AG08396 (cell line): Measurements from ENCODE around the gene USP8.
"Not testable (repeated sequence)": the region's sequence is repeated elsewhere in the genome, so short reads cannot be mapped to it uniquely, and the experiment has no call there.

Experiments
- DNase-seq: peaks from one replicate; pipeline ENCODE4 v3.0.0; 2012; ENCODE audit warnings: low spot score, mixed read lengths

The USP8 gene

GRCh38 chr15:50424066-50424890 is at the start of gene USP8:
TSS of gene USP8 (plus strand) at chr15:50424405. CDS start at chr15:50439074, 14,669 bp downstream.
- peak; percentile 92 for DNase-seq

GRCh38 chr15:50377867-50378751 is 46.1 kb upstream of the USP8 start:
- no peak for DNase-seq

DNA sequence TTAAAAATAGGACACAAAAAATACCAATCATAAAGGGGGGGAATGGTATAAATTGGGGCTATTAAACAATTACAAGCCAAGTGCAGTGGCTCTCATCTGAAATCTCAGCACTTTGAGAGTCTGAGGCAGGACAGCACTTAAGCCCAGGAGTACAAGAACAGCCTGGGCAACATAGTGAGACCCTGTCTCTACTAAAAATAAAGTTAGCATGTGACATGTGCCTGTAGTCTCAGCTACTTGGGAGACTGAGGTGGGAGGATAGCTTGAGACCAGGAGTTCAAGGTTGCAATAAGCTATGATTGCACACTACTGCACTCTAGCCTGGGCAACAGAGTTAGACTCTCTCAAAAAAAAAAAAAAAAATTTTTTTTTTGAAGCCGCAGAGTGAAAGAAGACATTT is 45.4 kb upstream of the USP8 start:
- no peak for DNase-seq

DNA sequence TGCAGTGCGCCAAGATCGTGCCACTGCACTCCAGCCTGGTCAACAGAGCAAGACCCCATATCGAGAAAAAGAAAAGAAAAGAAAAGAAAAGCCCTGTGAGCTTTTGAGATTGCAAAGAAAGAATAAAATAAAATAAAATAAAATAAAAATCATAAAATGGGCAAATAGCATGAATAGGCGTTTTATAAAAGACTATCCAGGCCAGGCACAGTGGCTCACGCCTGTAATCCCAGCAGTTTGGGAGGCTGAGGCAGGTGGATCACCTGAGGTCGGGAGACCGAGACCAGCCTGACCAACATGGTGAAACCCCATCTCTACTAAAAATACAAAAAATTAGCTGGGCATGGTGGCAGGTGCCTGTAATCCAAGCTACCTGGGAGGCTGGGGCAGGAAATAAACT is 44.8 kb upstream of the USP8 start:
- DNase-seq, result not testable (repeated sequence)

DNA sequence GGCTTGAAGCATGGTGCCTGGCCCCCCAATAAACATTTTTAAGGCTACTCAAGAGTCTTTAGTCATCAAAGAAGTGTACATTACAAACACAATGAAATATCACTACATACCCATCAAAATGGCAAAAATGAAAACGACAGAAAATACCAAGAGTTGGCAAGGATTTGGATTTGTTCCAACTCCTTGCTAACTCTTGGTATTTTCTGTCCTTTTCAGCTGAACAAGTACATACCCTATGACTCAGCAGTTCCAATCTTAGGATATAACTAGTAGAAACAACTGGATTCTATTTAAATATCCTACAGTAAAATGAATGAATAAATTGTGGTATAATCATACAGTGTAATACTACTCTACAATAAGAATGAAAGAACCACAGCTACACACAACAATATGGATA is 44.1 kb upstream of the USP8 start:
- no peak for DNase-seq

- no peak for DNase-seq
These were observed 42.8 kb upstream of the USP8 start for GRCh38 chr15:50381438-50381837.

GRCh38 chr15:50382408-50382807 is 41.8 kb upstream of the USP8 start:
- DNase-seq, result not testable (repeated sequence)

DNA sequence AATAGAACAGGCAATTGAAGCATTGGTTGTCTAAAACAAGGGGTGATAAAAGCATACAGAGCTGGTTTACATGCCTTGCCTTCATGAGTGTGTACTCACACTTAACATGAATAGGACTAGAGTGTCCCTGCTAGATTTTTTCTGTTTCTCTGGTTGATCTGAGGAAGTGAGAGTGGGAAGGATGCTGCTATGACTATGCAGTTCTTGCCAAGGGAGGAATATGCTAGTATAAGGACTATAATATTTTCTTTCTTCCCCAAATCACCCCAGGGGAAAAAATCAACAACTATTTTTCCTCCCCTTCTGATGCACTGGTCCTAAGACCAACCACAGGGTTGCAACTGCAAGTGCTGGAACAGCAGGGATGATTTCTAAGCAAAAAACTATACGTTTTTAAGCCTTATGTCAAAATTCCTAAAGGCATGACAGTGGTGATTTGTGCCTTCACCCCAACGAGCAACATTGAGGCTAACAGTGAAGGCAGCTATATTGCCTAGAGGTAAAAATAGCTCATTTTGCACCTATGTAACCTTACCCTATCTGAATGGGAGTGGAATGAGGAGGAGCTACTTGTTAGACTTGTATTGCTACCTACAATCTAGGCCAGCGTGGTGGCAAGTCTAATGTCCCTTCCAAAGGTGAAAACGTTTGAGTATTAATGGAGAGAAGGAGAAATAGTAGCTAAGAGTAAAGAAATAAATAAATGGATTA is 33.5 kb upstream of the USP8 start:
- no peak for DNase-seq

- DNase-seq, result not testable (repeated sequence)
These were observed 32.6 kb upstream of the USP8 start for GRCh38 chr15:50391561-50391960.

DNA sequence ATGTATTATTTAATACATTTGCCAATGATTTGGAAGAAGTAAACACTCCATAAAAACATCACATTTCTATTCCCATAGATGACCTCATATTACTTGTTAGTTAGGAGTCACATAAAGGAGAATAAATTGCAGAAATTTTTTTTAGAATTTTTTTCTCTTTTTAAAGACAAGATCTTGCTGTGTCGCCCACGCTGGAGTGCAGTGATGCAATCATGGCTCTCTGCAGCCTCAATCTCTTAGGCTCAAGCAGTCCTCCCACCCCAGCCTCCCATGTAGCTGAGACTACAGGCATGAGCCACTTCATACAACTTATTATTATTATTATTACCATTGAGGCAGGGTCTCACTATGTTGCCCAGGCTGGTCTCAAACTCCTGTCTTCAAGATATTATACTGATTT is 12.3 kb upstream of the USP8 start:
- no peak for DNase-seq

DNA sequence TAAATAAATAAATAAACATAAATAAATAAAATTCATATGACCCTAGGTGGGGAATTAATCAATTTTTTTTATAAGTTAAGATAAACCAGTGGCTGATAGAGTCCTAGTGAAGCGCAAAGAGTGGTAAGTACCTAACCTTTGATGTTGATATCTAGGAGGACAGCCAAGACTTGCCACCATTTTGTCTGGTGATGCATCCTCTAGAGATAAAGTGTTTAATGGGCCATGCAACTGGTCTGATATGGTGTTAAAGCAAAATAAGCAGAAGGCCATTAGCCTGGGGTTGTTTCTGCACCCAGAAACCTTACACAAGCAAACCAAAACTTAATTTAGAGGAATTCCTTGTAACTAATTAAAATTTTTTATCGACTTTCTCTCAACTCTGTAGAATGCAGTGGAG is 9.6 kb upstream of the USP8 start:
- DNase-seq, result no peak

GRCh38 chr15:50415752-50416404 is 8.3 kb upstream of the USP8 start:
- DNase-seq, result peak; percentile 15

DNA sequence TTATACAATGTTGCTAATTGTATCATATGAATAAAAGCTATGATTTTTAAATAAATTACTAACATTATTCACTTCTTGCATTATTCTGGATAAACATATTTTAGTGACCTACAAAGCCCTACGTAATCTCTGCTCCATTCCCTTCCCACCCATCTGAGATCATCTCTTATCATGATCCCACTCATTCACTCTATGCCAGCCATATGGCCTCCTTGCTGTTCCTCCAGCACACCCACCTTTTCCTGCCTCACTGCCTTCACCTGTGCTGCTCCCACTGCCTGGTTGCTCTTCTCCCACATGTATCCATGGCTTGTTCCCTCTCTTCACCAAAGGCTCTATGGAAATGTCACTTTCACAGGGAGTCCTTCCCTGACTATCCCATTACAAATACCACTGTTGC is 7.3 kb upstream of the USP8 start:
- DNase-seq, result no peak

DNA sequence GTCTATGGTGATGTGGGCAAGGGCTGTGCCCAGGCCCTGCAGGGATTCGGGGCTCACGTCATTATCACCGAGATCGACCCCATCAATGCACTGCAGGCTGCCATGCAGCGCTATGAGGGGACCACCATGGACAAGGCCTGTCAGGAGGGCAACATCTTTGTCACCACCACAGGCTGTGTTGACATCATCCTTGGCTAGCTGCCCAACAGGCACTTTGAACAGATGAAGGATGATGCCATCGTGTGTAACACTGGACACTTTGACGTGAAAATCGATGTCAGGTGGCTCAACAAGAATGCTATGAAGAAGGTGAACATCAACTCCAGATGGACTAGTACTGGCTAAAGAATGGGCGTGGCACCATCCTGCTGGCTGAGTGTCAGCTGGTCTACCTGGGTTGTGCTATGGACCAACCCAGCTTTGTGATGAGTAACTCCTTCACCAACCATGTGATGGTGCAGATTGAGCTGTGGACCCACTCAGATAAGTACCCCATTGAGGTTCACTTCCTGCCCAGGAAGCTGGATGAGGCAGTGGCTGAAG is 6.1 kb upstream of the USP8 start:
- no peak for DNase-seq

DNA sequence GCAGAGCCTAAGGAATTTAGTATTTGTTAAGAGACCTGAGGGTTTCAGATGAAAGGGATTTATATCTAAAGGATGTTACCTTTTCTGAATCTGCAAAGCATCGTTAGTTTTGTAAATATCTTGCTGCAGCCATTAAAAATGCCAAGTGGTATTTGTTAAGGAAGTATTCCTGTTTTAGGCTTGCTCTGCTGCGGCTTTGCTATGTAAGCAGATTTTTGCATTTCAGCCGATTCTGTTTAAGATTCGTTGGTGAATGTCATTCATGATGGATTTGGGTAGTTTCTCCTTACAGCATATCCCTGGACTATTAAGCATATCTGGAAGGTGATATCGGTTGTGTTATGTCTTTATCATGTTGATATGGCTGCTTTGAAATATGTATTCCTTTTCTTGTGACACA is 1.0 kb downstream of the USP8 start:
- no peak for DNase-seq

- not testable (repeated sequence) for DNase-seq
These were observed 1.6 kb downstream of the USP8 start for GRCh38 chr15:50425678-50426246.

DNA sequence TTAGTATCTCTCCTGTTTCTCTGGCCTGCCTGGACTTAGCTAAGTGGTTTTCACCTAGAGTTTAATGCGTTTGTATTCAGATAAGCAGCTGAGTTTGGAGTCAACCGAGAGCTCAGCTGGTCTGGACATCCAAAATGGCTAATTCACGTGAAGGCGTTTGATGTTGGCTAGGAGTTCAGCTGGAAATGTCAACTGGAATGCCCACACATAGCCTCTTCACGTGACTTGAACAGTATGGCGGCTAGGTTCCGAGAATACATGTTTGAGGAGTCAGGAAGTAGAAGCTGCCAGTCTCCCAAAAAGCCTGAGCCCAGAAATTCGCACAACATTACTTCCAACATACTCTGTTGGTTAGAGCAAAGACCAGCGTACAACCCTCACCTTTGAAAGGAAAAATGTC is 2.2 kb downstream of the USP8 start:
- DNase-seq, result no peak

DNA sequence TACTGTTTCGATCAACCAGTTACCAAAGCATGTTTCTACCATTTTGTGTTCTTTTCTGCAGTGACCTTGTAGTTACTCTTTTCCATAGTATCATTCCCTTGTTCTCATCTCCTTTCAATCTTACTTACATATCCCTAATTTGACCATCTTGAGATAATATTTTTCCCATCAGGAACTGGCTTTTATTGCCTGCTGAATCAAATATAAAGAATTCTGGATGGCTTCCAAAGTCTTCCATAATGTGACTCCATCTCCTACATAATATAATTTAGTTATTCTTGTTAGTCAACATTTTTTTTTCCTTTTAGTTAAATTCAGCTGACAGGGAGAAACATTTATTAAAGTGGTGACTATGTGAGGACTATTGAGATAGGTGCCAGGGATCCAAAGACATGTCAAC is 7.0 kb downstream of the USP8 start:
- DNase-seq, result no peak

DNA sequence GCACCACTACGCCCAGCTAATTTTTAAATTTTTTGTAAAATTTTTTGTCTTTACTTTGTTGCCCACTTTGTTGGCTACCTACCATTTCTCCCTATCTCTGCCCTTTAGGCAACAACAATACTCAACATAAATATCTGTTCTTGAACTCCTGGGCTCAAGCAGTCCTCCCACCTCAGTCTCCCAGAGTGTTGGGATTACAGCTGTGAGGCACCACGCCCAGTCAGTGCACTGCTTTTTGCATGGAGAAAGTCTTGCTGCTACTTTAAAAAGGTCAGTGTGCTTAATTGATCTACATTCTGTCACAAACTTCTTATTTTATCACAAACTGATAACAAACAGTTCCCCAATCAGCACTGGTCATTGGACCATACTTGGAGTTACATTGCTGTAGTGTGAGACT is 8.0 kb downstream of the USP8 start:
- DNase-seq, result no peak

DNA sequence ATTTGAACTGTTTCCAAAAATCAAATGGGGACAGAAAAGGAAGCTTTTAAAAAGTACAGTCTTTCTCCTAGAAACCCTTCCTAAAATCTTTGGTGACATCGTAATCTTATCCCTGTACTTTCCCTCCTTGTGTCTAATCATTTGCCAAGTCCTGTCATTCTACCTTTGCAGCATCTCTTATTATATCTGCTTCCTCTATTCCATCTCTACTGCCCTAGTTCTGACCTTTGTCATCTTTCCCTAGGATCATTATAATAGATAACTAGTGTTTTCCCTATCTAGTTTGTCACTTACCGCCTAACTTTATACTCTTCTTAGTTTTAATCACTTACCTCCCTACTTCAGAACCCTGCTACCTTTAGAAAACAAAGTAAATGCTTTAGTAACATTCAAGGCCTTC is 11.6 kb downstream of the USP8 start:
- DNase-seq, result no peak

GRCh38 chr15:50438251-50438650 is 14.0 kb downstream of the USP8 start:
- DNase-seq, result no peak
